Measurements from ENCODE around the gene ANTXR1. TPM values are rescaled to one million over a fixed set of nuclear protein-coding genes. Genes with fewer than 3 reads are reported as not detected.

The ANTXR1 gene
- total RNA-seq, 4 donors from 2014 or later = 52.8 to 116 (median 98.9) TPM

GRCh38 chr2:69017080-69017479 lies 4.1 kb downstream of the ANTXR1 start:
- Histone ChIP-seq H3K9me3 (no peaks in the 10 kb centered on the region), H3K36me3 (no peaks in the 10 kb centered on the region), H3K27me3 (no peaks in the 10 kb centered on the region), H3K27ac (peak overlapping the region in 3 of 4 donors; percentile 46 to 60 (median 59)), H3K4me1 (peaks cover 2 to 91% (median 32%) of the 10 kb centered on the region in 3 donors), H3K4me3 (peak overlapping the region in 1 of 2 donors; percentile 20)
- no peak for ATAC-seq
- 23 to 49% methylated on average over 5 of the region's 5 CpGs for WGBS, 2 donors (ENCODE audit: low coverage in 1 of 2)
- TF ChIP-seq EP300 (IDR thresholded peaks at IDR 0.05) (no peak), POLR2AphosphoS5 (IDR thresholded peaks at IDR 0.05) (no peak), POLR2A (IDR thresholded peaks at IDR 0.05) (no peak)
- TF ChIP-seq, protein P1, sequence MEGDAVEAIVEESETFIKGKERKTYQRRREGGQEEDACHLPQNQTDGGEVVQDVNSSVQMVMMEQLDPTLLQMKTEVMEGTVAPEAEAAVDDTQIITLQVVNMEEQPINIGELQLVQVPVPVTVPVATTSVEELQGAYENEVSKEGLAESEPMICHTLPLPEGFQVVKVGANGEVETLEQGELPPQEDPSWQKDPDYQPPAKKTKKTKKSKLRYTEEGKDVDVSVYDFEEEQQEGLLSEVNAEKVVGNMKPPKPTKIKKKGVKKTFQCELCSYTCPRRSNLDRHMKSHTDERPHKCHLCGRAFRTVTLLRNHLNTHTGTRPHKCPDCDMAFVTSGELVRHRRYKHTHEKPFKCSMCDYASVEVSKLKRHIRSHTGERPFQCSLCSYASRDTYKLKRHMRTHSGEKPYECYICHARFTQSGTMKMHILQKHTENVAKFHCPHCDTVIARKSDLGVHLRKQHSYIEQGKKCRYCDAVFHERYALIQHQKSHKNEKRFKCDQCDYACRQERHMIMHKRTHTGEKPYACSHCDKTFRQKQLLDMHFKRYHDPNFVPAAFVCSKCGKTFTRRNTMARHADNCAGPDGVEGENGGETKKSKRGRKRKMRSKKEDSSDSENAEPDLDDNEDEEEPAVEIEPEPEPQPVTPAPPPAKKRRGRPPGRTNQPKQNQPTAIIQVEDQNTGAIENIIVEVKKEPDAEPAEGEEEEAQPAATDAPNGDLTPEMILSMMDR (IDR thresholded peaks at IDR 0.05) = no peak

DNA sequence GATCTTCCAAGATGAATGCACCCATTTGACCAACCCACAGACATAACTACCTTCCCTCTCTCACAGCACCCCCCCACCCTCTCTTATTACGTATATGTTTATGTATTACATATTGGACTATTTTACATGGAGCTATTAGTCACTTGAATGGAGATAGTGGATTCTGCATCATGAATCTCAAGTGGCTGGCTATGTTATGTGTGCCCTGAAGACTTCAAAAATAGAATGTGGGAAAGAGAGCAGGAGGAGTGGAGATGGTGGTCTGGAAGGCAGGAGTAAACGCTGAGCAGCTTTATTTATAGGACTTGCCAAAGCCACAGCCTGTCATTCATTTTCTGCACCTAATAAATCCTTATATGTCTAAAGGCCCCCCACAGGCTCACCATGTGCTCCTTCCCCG lies 4.9 kb downstream of the ANTXR1 start:
- Histone ChIP-seq H3K27me3 (no peaks in the 10 kb centered on the region), H3K36me3 (no peaks in the 10 kb centered on the region), H3K4me3 (no peak overlapping the region), H3K4me1 (peaks cover 2 to 92% (median 29%) of the 10 kb centered on the region in 3 donors), H3K27ac (peak overlapping the region in 3 of 4 donors; percentile 46 to 60 (median 59)), H3K9me3 (no peaks in the 10 kb centered on the region)
- 44 to 53% methylated on average over 3 of the region's 3 CpGs for WGBS, 2 donors (ENCODE audit: low coverage in 1 of 2)
- TF ChIP-seq, protein P1 (IDR thresholded peaks at IDR 0.05) = no peak
- TF ChIP-seq POLR2AphosphoS5 (IDR thresholded peaks at IDR 0.05) (no peak), EP300 (IDR thresholded peaks at IDR 0.05) (no peak), POLR2A (IDR thresholded peaks at IDR 0.05) (no peak)
- ATAC-seq = no peak

DNA sequence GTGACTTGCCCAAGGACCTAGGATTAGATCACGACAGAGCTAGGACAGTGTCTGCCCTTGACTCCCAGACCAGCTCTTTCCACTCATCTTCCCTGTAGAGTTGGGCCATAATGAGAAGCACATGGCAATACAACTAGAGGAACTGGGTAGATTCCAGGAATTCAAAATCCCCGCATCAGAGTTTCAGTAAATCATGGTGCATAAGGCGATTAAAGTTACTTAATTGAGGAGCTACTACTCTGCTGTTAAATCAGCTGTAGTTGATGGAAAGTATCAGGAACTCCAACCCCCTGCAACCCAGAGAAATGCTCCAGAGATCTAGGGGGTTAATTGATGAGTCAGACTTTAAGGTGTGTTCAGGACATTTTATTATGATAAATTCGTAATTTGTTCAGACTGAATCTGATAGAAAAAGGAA lies 5.7 kb downstream of the ANTXR1 start:
- no peaks in the 10 kb centered on the region for H3K36me3 ChIP-seq
- no peaks in the 10 kb centered on the region for H3K27me3 ChIP-seq
- H3K4me1 ChIP-seq = peaks cover 2 to 99% (median 29%) of the 10 kb centered on the region in 3 donors
- TF ChIP-seq POLR2A (IDR thresholded peaks at IDR 0.05) = no peak
- no peak for TF ChIP-seq EP300 (IDR thresholded peaks at IDR 0.05)
- no peak for TF ChIP-seq POLR2AphosphoS5 (IDR thresholded peaks at IDR 0.05)
- TF ChIP-seq, protein P1 (IDR thresholded peaks at IDR 0.05) = no peak
- H3K4me3 ChIP-seq = no peak overlapping the region
- WGBS, 2 donors (ENCODE audit: low coverage in 1 of 2) = 69 to 73% methylated on average over 4 of the region's 4 CpGs
- no peaks in the 10 kb centered on the region for H3K9me3 ChIP-seq
- no peak overlapping the region for H3K27ac ChIP-seq
- no peak for ATAC-seq

- Histone ChIP-seq H3K4me3 (no peak overlapping the region), H3K27ac (no peak overlapping the region), H3K36me3 (no peaks in the 10 kb centered on the region), H3K27me3 (no peaks in the 10 kb centered on the region), H3K9me3 (no peaks in the 10 kb centered on the region), H3K4me1 (peaks cover 2 to 97% (median 24%) of the 10 kb centered on the region in 3 donors)
- 30 to 50% methylated on average over 4 to 8 of the region's 8 CpGs for WGBS, 2 donors (ENCODE audit: low coverage in 1 of 2)
- TF ChIP-seq, protein P1 (IDR thresholded peaks at IDR 0.05) = no peak
- TF ChIP-seq POLR2A (IDR thresholded peaks at IDR 0.05) = no peak
- no peak for TF ChIP-seq EP300 (IDR thresholded peaks at IDR 0.05)
- TF ChIP-seq POLR2AphosphoS5 (IDR thresholded peaks at IDR 0.05) = no peak
- no peak for ATAC-seq
Measured at GRCh38 chr2:69020496-69021426, 7.8 kb downstream of the ANTXR1 start.

Measured in gastroesophageal sphincter (tissue), 4 donors.